ENCODE measurements around the gene NEU1. TPM values are rescaled to one million over a fixed set of nuclear protein-coding genes. Genes with fewer than 3 reads are reported as not detected.
A peak's percentile ranks its signal among the peaks of the same experiment; 100 is the strongest.
"Not testable (repeated sequence)": the region's sequence is repeated elsewhere in the genome, so short reads cannot be mapped to it uniquely, and the experiment has no call there.

Gene NEU1
- polyA plus RNA-seq, 4 donors, result 72.1 to 78.2 (median 75.1) TPM

- peak in 1 of 4 donors; percentile 51 for DNase-seq (ENCODE audit: low read depth in 4 of 4, low spot score in 2 of 4)
These were observed 40.4 kb downstream of the NEU1 start for GRCh38 chr6:31822036-31822821.

GRCh38 chr6:31821301-31822035 is 41.2 kb downstream of the NEU1 start:
- peak in 1 of 4 donors; percentile 59 for DNase-seq (ENCODE audit: low read depth in 4 of 4, low spot score in 2 of 4)

GRCh38 chr6:31820399-31820798 is 42.2 kb downstream of the NEU1 start:
- not testable (repeated sequence) for DNase-seq (ENCODE audit: low read depth in 4 of 4, low spot score in 2 of 4)

GRCh38 chr6:31819871-31820299 is 42.7 kb downstream of the NEU1 start:
- DNase-seq (ENCODE audit: low read depth in 4 of 4, low spot score in 2 of 4), result no peak

GRCh38 chr6:31817929-31818511 is 44.6 kb downstream of the NEU1 start:
- DNase-seq (ENCODE audit: low read depth in 4 of 4, low spot score in 2 of 4), result not testable (repeated sequence)

- DNase-seq (ENCODE audit: low read depth in 4 of 4, low spot score in 2 of 4), result not testable (repeated sequence)
These were observed 45.3 kb downstream of the NEU1 start for GRCh38 chr6:31817133-31817928.

- peak; percentile 90 to 98 (median 94) for DNase-seq (ENCODE audit: low read depth in 4 of 4, low spot score in 2 of 4)
These were observed 47.4 kb downstream of the NEU1 start, which contains the start of the genes HSPA1A and HSPA1L for GRCh38 chr6:31815025-31815838. TSS of gene HSPA1A (plus strand) at chr6:31815543. CDS start at chr6:31815757, 214 bp downstream. TSS of gene HSPA1L (minus strand) at chr6:31815283. CDS start at chr6:31811972, 3,311 bp downstream.

GRCh38 chr6:31814677-31815024 is 48.0 kb downstream of the NEU1 start:
- DNase-seq (ENCODE audit: low read depth in 4 of 4, low spot score in 2 of 4), result peak; percentile 81 to 94 (median 93)

GRCh38 chr6:31813465-31813849 is 49.2 kb downstream of the NEU1 start:
- DNase-seq (ENCODE audit: low read depth in 4 of 4, low spot score in 2 of 4), result no peak

GRCh38 chr6:31811645-31812044 is 51.0 kb downstream of the NEU1 start:
- DNase-seq (ENCODE audit: low read depth in 4 of 4, low spot score in 2 of 4), result no peak

- DNase-seq (ENCODE audit: low read depth in 4 of 4, low spot score in 2 of 4), result not testable (repeated sequence)
These were observed 54.0 kb downstream of the NEU1 start for GRCh38 chr6:31808599-31808998.

Other genes starting within 250 kb of the NEU1 start
- 10 to 100 TPM; 61.0 to 92.7 (median 73.5) TPM for gene AIF1, start 247.6 kb downstream of the NEU1 start, polyA plus RNA-seq (ENCODE audit: insufficient read length in 4 of 4)
- 100 to 1,000 TPM; 129 to 238 (median 197) TPM for gene PRRC2A, start 242.1 kb downstream of the NEU1 start, polyA plus RNA-seq (ENCODE audit: insufficient read length in 4 of 4)
- 100 to 1,000 TPM; 218 to 274 (median 261) TPM for gene BAG6, start 210.2 kb downstream of the NEU1 start, polyA plus RNA-seq (ENCODE audit: insufficient read length in 4 of 4)
- 100 to 1,000 TPM in 3 of 4 donors, 10 to 100 TPM in 1; 89.9 to 124 (median 104) TPM for gene APOM, start 206.9 kb downstream of the NEU1 start, polyA plus RNA-seq (ENCODE audit: insufficient read length in 4 of 4)
- 10 to 100 TPM; 17.9 to 24.3 (median 21.4) TPM for gene C6orf47, start 202.0 kb downstream of the NEU1 start, polyA plus RNA-seq (ENCODE audit: insufficient read length in 4 of 4)
- 10 to 100 TPM; 25.2 to 33.9 (median 29.5) TPM for gene GPANK1, start 197.8 kb downstream of the NEU1 start, polyA plus RNA-seq (ENCODE audit: insufficient read length in 4 of 4)
- 100 to 1,000 TPM; 224 to 234 (median 228) TPM for gene CSNK2B, start 196.7 kb downstream of the NEU1 start, polyA plus RNA-seq (ENCODE audit: insufficient read length in 4 of 4)
- gene LY6G5B, start 192.8 kb downstream of the NEU1 start, polyA plus RNA-seq (ENCODE audit: insufficient read length in 4 of 4), result 10 to 100 TPM in 3 of 4 donors, 1 to 10 TPM in 1; 9.0 to 37.0 (median 19.2) TPM
- gene LY6G5C, start 181.8 kb downstream of the NEU1 start, polyA plus RNA-seq (ENCODE audit: insufficient read length in 4 of 4), result 1 to 10 TPM; 2.4 to 5.6 (median 3.0) TPM
- 10 to 100 TPM; 54.3 to 74.8 (median 61.5) TPM for gene ABHD16A, start 159.5 kb downstream of the NEU1 start, polyA plus RNA-seq (ENCODE audit: insufficient read length in 4 of 4)
- under 1 TPM; 0.21 to 0.81 (median 0.57) TPM for gene LY6G6F, start 156.0 kb downstream of the NEU1 start, polyA plus RNA-seq (ENCODE audit: insufficient read length in 4 of 4)
- gene LY6G6D, start 147.5 kb downstream of the NEU1 start, polyA plus RNA-seq (ENCODE audit: insufficient read length in 4 of 4), result under 1 TPM in 1 of 4 donors, not detected in 3; 0.65 TPM
- 1 to 10 TPM in 1 of 4 donors, under 1 TPM in 2, not detected in 1; 0.32 to 1.4 (median 0.47) TPM for gene LY6G6C, start 141.1 kb downstream of the NEU1 start, polyA plus RNA-seq (ENCODE audit: insufficient read length in 4 of 4)
- gene MPIG6B, start 139.4 kb downstream of the NEU1 start, polyA plus RNA-seq (ENCODE audit: insufficient read length in 4 of 4), result 1 to 10 TPM in 3 of 4 donors, under 1 TPM in 1; 0.72 to 2.4 (median 1.5) TPM
- gene DDAH2, start 133.5 kb downstream of the NEU1 start, polyA plus RNA-seq (ENCODE audit: insufficient read length in 4 of 4), result 100 to 1,000 TPM; 163 to 243 (median 200) TPM
- gene CLIC1, start 126.3 kb downstream of the NEU1 start, polyA plus RNA-seq (ENCODE audit: insufficient read length in 4 of 4), result 100 to 1,000 TPM; 251 to 323 (median 297) TPM
- gene MSH5, start 122.8 kb downstream of the NEU1 start, polyA plus RNA-seq (ENCODE audit: insufficient read length in 4 of 4), result 10 to 100 TPM; 13.1 to 58.4 (median 30.9) TPM
- gene SAPCD1, start 100.2 kb downstream of the NEU1 start, polyA plus RNA-seq (ENCODE audit: insufficient read length in 4 of 4), result 10 to 100 TPM in 2 of 4 donors, 1 to 10 TPM in 2; 4.2 to 12.9 (median 7.3) TPM
- 10 to 100 TPM in 2 of 4 donors, 1 to 10 TPM in 2; 8.1 to 10.7 (median 9.6) TPM for gene VWA7, start 85.5 kb downstream of the NEU1 start, polyA plus RNA-seq (ENCODE audit: insufficient read length in 4 of 4)
- 10 to 100 TPM; 51.9 to 64.8 (median 55.2) TPM for gene VARS1, start 67.1 kb downstream of the NEU1 start, polyA plus RNA-seq (ENCODE audit: insufficient read length in 4 of 4)
- 10 to 100 TPM; 80.4 to 88.0 (median 84.9) TPM for gene LSM2, start 55.9 kb downstream of the NEU1 start, polyA plus RNA-seq (ENCODE audit: insufficient read length in 4 of 4)
- gene HSPA1L, start 47.5 kb downstream of the NEU1 start, polyA plus RNA-seq (ENCODE audit: insufficient read length in 4 of 4), result 1 to 10 TPM; 3.6 to 4.2 (median 3.8) TPM
- gene HSPA1A, start 47.3 kb downstream of the NEU1 start, polyA plus RNA-seq (ENCODE audit: insufficient read length in 4 of 4), result 100 to 1,000 TPM in 3 of 4 donors, 10 to 100 TPM in 1; 92.5 to 123 (median 116) TPM
- 100 to 1,000 TPM; 128 to 169 (median 155) TPM for gene HSPA1B, start 35.1 kb downstream of the NEU1 start, polyA plus RNA-seq (ENCODE audit: insufficient read length in 4 of 4)
- 10 to 100 TPM; 37.2 to 57.4 (median 46.1) TPM for gene SLC44A4, start 16.2 kb upstream of the NEU1 start, polyA plus RNA-seq (ENCODE audit: insufficient read length in 4 of 4)
- gene EHMT2, start 34.9 kb upstream of the NEU1 start, polyA plus RNA-seq (ENCODE audit: insufficient read length in 4 of 4), result 100 to 1,000 TPM in 1 of 4 donors, 10 to 100 TPM in 3; 65.6 to 111 (median 86.8) TPM
- 10 to 100 TPM; 22.4 to 35.3 (median 26.9) TPM for gene ZBTB12, start 39.3 kb upstream of the NEU1 start, polyA plus RNA-seq (ENCODE audit: insufficient read length in 4 of 4)
- 1 to 10 TPM; 3.1 to 4.1 (median 3.7) TPM for gene C2, start 64.9 kb upstream of the NEU1 start, polyA plus RNA-seq (ENCODE audit: insufficient read length in 4 of 4)
- 10 to 100 TPM in 1 of 4 donors, 1 to 10 TPM in 3; 6.5 to 22.2 (median 7.1) TPM for gene CFB, start 83.3 kb upstream of the NEU1 start, polyA plus RNA-seq (ENCODE audit: insufficient read length in 4 of 4)
- 100 to 1,000 TPM in 1 of 4 donors, 10 to 100 TPM in 3; 88.5 to 105 (median 91.7) TPM for gene NELFE, start 96.2 kb upstream of the NEU1 start, polyA plus RNA-seq (ENCODE audit: insufficient read length in 4 of 4)
- 10 to 100 TPM; 36.4 to 56.9 (median 45.8) TPM for gene SKIC2, start 96.4 kb upstream of the NEU1 start, polyA plus RNA-seq (ENCODE audit: insufficient read length in 4 of 4)
- 10 to 100 TPM; 22.9 to 42.2 (median 32.9) TPM for gene DXO, start 109.3 kb upstream of the NEU1 start, polyA plus RNA-seq (ENCODE audit: insufficient read length in 4 of 4)
- gene C4A, start 119.2 kb upstream of the NEU1 start, polyA plus RNA-seq (ENCODE audit: insufficient read length in 4 of 4), result 10 to 100 TPM; 11.9 to 24.1 (median 15.8) TPM
- 10 to 100 TPM; 10.7 to 24.8 (median 17.0) TPM for gene C4B, start 152.0 kb upstream of the NEU1 start, polyA plus RNA-seq (ENCODE audit: insufficient read length in 4 of 4)
- 1 to 10 TPM in 2 of 4 donors, under 1 TPM in 2; 0.61 to 1.4 (median 1.1) TPM for gene CYP21A2, start 175.6 kb upstream of the NEU1 start, polyA plus RNA-seq (ENCODE audit: insufficient read length in 4 of 4)
- gene TNXB, start 246.5 kb upstream of the NEU1 start, polyA plus RNA-seq (ENCODE audit: insufficient read length in 4 of 4), result 1 to 10 TPM; 2.7 to 4.9 (median 4.9) TPM

Data from left renal cortex interstitium (tissue), 4 donors.